Tibial nerve (tissue), 4 donors: Measurements from ENCODE around the gene TRIM37. TPM values are rescaled to one million over a fixed set of nuclear protein-coding genes. Genes with fewer than 3 reads are reported as not detected.

Experiments used
- DNase-seq, 2 donors: peaks; one replicate each; pipeline ENCODE4 v3.0.0-alpha.2; 2019; ENCODE audit warnings: low spot score in 2 of 2
- H3K27ac ChIP-seq, 4 donors: fragments of 200-600 bp; sonication (generic) in 3 of 4; one replicate each; pipeline ENCODE4 v1.5.1; 2017 to 2019; ENCODE audit warnings: mild to moderate bottlenecking in 1 of 4
- H3K27me3 ChIP-seq, 2 donors: fragments of 200-600 bp; sonication (generic) in 1 of 2; one replicate each; pipeline versions ENCODE4 v1.5.1 to v1.6.0; 2017 to 2019
- H3K36me3 ChIP-seq, 3 donors: fragments of 200-600 bp; sonication (generic); one replicate each; pipeline ENCODE4 v1.5.1; 2018 to 2019
- H3K4me1 ChIP-seq, 4 donors: fragments of 200-600 bp; sonication (generic) in 3 of 4; one replicate each; pipeline ENCODE4 v1.5.1; 2017 to 2019
- H3K4me3 ChIP-seq, 4 donors: fragments of 200-600 bp; sonication (generic) in 3 of 4; one replicate each; pipeline ENCODE4 v1.5.1; 2017 to 2019; ENCODE audit warnings: mild to moderate bottlenecking in 1 of 4, moderate library complexity in 1 of 4
- H3K9me3 ChIP-seq, 4 donors: fragments of 200-600 bp; sonication (generic) in 3 of 4; one replicate each; pipeline ENCODE4 v1.5.1; 2017 to 2019
- EP300 ChIP-seq, 2 donors: sonication (generic); formaldehyde crosslinking; IDR thresholded peaks; one replicate each; pipeline ENCODE4 v1.6.1; 2017; ENCODE audit warnings: antibody characterized with exemption in 2 of 2, mild to moderate bottlenecking in 1 of 2
- POLR2A ChIP-seq, 2 donors: fragments of 450-650 bp; IDR thresholded peaks; one replicate each; pipeline ENCODE4 v1.6.1; 2017; ENCODE audit warnings: antibody characterized with exemption in 2 of 2, mild to moderate bottlenecking in 2 of 2, moderate library complexity in 2 of 2
- WGBS, 2 donors: methylation state at CpG; one replicate each; pipeline ENCODE4 v1.1.5; 2018; 5-methylcytosine and 5-hydroxymethylcytosine counted together
- small RNA-seq: library from RNA; depleted of rRNA; stranded (forward); fragments of <200 nt; gene quantifications from one replicate; pipeline ENCODE3, GENCODE V24; 2016
- total RNA-seq, 4 donors: library from RNA; depleted of rRNA; stranded (reverse); fragments of >200 nt; gene quantifications; one replicate each; pipeline ENCODE4 v1.1.0, GENCODE V29; 2016
- TF ChIP-seq, protein P1 (sequence below), 5 experiments: fragments of 200-600 bp in 3 of 5; fragments of 450-650 bp in 2 of 5; sonication (generic) in 3 of 5; IDR thresholded peaks; one replicate each; pipeline ENCODE4 v1.5.1; 2016 to 2019; ENCODE audit warnings: antibody characterized with exemption in 5 of 5, mild to moderate bottlenecking in 3 of 5, moderate library complexity in 2 of 5

The TRIM37 gene
- total RNA-seq, 4 donors from 2014 or later: 18.2 to 25.8 (median 21.7) TPM

DNA sequence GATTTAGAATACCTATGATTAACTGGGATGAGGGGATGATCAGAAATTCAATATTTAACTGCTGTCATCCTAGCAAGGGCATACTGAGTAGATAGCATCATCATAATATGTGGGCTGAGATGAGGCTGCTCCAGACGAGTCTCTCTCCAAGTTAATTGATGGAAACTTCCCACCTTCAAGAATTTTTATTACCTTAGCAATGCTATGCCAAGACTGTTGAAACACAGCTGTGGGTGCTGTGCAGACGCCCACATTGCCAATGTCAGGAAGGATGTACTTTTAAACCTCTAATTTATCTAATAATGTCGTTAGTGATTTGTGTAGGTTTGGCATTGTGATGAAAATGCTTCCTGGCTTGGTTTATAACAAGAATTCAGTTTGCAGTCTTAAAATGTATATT is 170.4 kb downstream of the TRIM37 start:
- WGBS, 2 donors: 40 to 43% methylated on average over 3 of the region's 3 CpGs
- Histone ChIP-seq H3K4me1 (no peaks in the 10 kb centered on the region), H3K27me3 (no peaks in the 10 kb centered on the region), H3K27ac (no peak overlapping the region), H3K36me3 (no peaks in the 10 kb centered on the region), H3K9me3 (no peaks in the 10 kb centered on the region), H3K4me3 (no peak overlapping the region)
- no peak for TF ChIP-seq EP300 (IDR thresholded peaks at IDR 0.05)
- DNase-seq: no peak

DNA sequence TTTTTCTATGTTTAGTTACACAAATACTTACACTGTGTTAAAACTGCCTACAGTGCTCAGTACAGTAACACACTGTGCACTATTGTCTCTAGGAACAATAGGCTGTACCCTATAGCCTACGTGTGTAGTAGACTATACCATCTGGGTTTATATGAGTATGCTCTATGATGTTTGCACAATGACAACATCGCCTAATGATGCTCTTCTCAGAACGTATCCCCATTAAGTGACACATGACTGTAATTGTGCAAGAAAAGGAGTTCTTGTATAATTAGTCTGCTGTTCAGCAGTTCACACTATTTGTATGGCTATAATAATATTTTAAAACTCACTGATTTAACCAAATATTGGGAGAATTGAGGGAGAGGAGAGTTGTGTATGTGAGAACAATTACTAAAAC is 173.7 kb downstream of the TRIM37 start:
- Histone ChIP-seq H3K4me1 (no peaks in the 10 kb centered on the region), H3K4me3 (no peak overlapping the region), H3K36me3 (no peaks in the 10 kb centered on the region), H3K9me3 (no peaks in the 10 kb centered on the region), H3K27me3 (no peaks in the 10 kb centered on the region), H3K27ac (no peak overlapping the region)
- TF ChIP-seq EP300 (IDR thresholded peaks at IDR 0.05): no peak
- TF ChIP-seq, protein P1, sequence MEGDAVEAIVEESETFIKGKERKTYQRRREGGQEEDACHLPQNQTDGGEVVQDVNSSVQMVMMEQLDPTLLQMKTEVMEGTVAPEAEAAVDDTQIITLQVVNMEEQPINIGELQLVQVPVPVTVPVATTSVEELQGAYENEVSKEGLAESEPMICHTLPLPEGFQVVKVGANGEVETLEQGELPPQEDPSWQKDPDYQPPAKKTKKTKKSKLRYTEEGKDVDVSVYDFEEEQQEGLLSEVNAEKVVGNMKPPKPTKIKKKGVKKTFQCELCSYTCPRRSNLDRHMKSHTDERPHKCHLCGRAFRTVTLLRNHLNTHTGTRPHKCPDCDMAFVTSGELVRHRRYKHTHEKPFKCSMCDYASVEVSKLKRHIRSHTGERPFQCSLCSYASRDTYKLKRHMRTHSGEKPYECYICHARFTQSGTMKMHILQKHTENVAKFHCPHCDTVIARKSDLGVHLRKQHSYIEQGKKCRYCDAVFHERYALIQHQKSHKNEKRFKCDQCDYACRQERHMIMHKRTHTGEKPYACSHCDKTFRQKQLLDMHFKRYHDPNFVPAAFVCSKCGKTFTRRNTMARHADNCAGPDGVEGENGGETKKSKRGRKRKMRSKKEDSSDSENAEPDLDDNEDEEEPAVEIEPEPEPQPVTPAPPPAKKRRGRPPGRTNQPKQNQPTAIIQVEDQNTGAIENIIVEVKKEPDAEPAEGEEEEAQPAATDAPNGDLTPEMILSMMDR (IDR thresholded peaks at IDR 0.05): no peak
- TF ChIP-seq POLR2A (IDR thresholded peaks at IDR 0.05): no peak
- no peak for DNase-seq
- WGBS, 2 donors: 64 to 66% methylated on average over 3 of the region's 3 CpGs

Small RNA genes within 50 kb of the gene (small RNA-seq; reads per million reads assigned to genes)
- gene MIR301A: 1.5 reads per million, percentile 46 among the genes with 10 or more reads in this experiment
- 2.3 reads per million, percentile 67 among the genes with 10 or more reads in this experiment for gene MIR454
- gene RN7SL716P: not detected
- not detected for gene RNU2-58P

Other genes with a start within 250 kb of the TRIM37 start
- 10 to 100 TPM; 11.7 to 57.5 (median 39.7) TPM for gene SKA2, start 48.3 kb upstream of the TRIM37 start, total RNA-seq
- 10 to 100 TPM in 1 of 4 donors, under 1 TPM in 3; 0.66 to 44.4 (median 0.84) TPM for gene PRR11, start 48.9 kb upstream of the TRIM37 start, total RNA-seq
- 10 to 100 TPM in 3 of 4 donors, 1 to 10 TPM in 1; 6.9 to 11.8 (median 11.7) TPM for gene SMG8, start 103.2 kb upstream of the TRIM37 start, total RNA-seq
- 10 to 100 TPM in 1 of 4 donors, 1 to 10 TPM in 3; 1.5 to 10.7 (median 3.4) TPM for gene GDPD1, start 113.6 kb upstream of the TRIM37 start, total RNA-seq
- gene YPEL2, start 224.8 kb upstream of the TRIM37 start, total RNA-seq: 10 to 100 TPM; 33.6 to 59.9 (median 48.7) TPM